GOT3 (cell line): Measurements from ENCODE around the gene PANX3.
"Not testable (repeated sequence)": the region's sequence is repeated elsewhere in the genome, so short reads cannot be mapped to it uniquely, and the experiment has no call there.

Source experiments
- DNase-seq: peaks from one replicate; lab custom pipeline; 2025; ENCODE audit warnings: mixed read lengths; lab: John Stamatoyannopoulos, UW

Gene PANX3

GRCh38 chr11:124611064-124611463, at the start of gene PANX3:
PANX3 (plus strand) TSS chr11:124611428; CDS start chr11:124611557, 129 bp downstream.
- DNase-seq: no peak

GRCh38 chr11:124569697-124570096, 41.5 kb upstream of the PANX3 start, which contains the start of gene OR8A1:
OR8A1 (plus strand) TSS chr11:124569997; CDS start chr11:124570120, 123 bp downstream.
- no peak for DNase-seq

DNA sequence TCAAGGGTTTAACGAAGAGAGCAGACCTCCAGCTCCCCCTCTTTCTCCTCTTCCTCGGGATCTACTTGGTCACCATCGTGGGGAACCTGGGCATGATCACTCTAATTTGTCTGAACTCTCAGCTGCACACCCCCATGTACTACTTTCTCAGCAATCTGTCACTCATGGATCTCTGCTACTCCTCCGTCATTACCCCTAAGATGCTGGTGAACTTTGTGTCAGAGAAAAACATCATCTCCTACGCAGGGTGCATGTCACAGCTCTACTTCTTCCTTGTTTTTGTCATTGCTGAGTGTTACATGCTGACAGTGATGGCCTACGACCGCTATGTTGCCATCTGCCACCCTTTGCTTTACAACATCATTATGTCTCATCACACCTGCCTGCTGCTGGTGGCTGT, 41.1 kb upstream of the PANX3 start:
- no peak for DNase-seq

GRCh38 chr11:124577716-124578427, 33.4 kb upstream of the PANX3 start:
- no peak for DNase-seq

GRCh38 chr11:124578761-124579160, 32.5 kb upstream of the PANX3 start:
- DNase-seq: no peak

GRCh38 chr11:124581817-124582216, 29.4 kb upstream of the PANX3 start:
- DNase-seq: no peak

DNA sequence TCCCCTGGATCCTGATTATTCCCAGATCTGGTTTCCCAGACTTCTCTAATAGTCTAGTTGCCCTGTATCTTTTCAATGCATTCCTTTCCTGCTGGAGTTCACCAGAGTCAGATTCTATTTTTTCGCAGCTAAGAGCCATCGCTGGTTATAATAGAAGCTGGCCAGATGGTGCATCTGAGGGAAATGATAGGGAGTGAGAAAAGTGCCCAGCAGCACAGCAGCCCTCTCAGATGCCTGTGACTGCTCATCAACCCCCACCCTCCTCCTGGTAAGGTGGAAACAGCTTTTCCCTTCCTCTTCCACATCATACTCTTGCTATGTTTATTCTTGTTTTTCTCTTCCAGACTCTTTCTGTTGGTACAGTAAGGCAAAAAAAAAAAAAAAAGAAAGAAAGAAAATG, 28.7 kb upstream of the PANX3 start:
- no peak for DNase-seq

DNA sequence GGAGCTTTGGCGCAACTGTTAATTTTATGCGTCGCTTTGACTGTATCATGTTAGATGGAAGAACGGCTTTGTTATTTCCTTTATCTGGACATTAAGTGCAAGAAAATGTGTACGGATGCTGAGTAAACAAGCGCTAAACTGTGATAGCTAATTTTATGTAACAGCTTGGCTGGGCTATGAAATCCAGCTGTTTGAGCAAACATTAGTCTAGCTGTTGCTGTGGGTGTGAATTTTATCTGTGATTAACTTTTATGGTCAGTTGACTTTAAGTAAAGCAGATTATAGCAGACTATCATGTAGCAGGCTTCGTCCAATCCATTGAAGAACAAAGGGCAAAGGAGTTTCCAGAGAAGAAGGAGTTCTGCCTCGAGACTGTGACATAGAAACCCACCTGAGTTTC, 27.4 kb upstream of the PANX3 start:
- no peak for DNase-seq

GRCh38 chr11:124584681-124585372, 26.4 kb upstream of the PANX3 start:
- no peak for DNase-seq

DNA sequence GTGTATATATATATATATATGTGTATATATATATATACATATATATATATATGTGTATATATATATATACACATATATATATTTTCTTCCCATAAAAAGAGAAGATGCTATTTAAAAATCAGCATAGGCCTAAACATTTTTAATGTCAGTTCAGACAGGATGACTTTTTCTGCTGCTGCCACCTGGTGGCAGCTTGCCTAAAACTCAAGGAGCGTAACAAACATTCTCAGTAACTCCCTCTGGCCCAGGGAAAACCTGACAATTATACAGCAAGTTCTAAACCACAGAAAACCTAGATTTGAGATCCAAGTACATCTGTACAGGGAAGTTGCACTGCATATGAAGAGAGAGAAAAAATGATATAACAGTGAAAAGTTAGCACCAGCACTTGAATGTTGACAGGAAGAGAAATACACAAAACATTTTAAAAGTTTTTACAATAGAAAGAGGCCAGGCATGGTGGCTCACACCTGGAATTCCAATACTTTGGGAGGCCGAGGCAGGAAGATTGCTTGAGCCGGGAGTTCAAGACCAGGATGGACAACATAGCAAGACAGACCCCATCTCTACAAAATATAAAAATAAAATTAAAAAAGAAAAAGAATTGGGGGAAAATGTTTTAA, 24.9 kb upstream of the PANX3 start:
- DNase-seq: no peak

GRCh38 chr11:124591430-124591829, 19.8 kb upstream of the PANX3 start:
- no peak for DNase-seq

- no peak for DNase-seq
Observed at GRCh38 chr11:124592627-124593026, 18.6 kb upstream of the PANX3 start.

DNA sequence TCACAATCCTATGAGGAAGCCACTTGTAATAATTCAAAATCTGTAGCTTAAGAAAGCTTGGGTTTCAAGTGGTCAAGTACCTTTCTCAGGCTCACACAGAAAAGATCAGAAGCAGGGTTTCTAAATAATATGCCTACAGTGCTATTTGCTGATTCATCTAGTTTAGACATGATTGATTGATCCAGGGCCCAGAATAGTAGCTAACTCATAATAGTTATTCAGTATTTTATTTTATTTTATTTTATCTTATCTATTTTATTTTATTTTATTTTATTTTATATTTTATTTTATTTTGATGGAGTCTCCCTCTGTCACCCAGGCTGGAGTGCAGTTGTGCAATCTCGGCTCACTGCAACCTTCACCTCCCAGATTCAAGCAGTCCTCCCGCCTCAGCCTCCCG, 15.9 kb upstream of the PANX3 start:
- no peak for DNase-seq

GRCh38 chr11:124597626-124598025, 13.6 kb upstream of the PANX3 start:
- no peak for DNase-seq

GRCh38 chr11:124600621-124601320, 10.5 kb upstream of the PANX3 start:
- no peak for DNase-seq

DNA sequence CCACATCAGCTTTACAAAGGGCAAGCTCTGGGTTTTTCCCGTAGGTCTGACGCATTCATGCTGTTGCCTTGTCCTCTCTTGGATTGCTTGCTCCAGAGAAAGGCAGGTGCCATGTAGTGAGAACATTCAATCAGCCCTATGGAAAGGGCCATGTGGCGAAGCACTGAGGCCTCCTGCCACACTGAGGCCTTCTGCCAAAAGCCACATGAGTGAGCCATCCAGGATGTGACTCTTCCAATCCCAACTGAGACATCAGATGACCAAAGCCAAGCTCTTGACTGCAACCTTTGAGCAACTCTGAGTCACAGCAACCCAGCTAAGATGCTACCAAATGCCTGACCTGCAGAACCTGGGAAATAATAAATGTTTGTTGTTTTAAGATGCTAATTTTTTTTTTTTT, 9.0 kb upstream of the PANX3 start:
- peak; percentile 4 for DNase-seq

GRCh38 chr11:124602723-124603122, 8.5 kb upstream of the PANX3 start:
- DNase-seq: not testable (repeated sequence)

DNA sequence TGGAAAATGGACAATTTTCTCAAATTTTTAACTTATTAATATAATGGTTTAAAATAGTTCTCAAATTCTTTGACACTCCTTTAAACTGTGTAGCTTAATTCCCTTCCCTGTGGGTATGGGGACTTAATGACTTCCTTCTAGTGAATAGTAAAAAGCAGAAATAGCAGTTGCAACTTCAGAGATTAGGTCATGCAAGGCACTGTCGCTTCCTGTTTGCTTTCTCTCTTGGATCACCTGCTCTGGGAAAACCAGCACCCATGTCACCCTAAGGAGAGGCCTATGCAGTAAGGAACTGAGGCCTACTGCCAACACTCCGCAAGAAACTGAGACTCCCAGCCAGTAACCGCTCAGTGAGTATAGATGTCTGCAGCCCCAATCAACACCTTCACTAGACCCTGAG, 5.5 kb upstream of the PANX3 start:
- no peak for DNase-seq

DNA sequence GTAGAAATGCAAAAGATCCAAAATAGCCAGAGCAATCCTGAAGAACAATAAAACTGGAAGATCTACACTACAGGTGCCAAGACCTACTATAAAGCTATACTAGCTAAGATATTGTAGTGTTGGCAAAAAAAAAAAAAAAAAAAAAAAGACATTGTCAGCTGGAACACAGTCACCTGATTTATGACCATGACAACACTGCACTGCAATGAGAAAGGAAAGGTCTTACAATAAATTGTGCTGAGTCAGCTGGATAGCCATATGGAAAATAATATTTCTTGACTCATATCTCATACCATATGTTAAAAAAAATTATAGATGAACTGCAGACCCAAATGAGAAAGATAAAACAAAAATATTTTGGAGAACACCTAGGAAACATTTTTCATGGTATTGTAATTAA, 3.1 kb upstream of the PANX3 start:
- no peak for DNase-seq

DNA sequence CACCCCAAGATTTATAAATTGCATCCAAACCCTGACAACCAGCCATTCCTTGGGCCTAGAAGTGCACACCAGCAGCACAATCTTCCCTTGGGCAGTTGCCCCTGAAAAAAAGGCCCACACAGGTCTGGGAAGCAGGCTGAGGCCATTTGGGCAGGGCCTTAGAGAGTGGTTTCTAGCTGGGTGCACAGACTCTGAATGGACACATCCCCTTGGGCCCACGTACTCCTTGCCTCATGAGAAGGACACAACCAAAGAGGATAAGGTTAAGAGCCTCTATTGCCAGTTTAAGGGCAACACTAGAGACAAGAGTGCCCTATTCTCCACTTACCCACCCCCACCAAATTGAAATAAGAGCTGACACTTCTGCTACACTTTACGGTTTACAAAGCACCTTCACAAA, 933 bp upstream of the PANX3 start:
- no peak for DNase-seq

DNA sequence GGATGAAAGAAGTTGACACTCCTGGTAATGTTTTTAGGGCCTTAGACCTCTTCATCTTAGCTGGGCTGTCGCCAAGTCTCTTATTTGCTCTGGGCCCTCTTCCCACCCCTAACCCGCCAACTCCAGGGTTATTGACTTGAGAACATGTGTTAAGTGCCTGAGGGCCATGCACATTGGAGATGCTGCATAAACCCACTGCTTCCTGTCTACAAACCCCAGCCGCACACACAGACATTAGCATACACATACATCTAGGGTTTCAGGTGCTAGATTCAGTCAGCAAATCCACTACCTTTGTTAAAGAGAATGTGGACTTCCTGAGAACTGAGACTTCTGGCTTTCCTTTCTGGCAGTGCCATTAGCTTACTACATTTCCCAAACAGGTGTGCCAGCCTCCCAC, 817 bp downstream of the PANX3 start:
- DNase-seq: no peak

GRCh38 chr11:124612567-124613246, 1.5 kb downstream of the PANX3 start:
- no peak for DNase-seq
